Epithelial cell of proximal tubule (primary cell): ENCODE data around the gene BAIAP2. TPM values are rescaled to one million over a fixed set of nuclear protein-coding genes. Genes with fewer than 3 reads are reported as not detected.

Source experiments
- DNase-seq: peaks from one replicate; pipeline ENCODE4 v3.0.0-alpha.2; 2011; ENCODE audit warnings: low read depth
- H3K4me3 ChIP-seq: 2 replicates; pipeline ENCODE4 v1.5.1; 2011; ENCODE audit warnings: low read depth, mild to moderate bottlenecking, low read length
- CTCF ChIP-seq: conservative IDR thresholded peaks from 2 replicates; pipeline ENCODE4 v1.5.1; 2012; ENCODE audit warnings: low read depth, mild to moderate bottlenecking, low read length
- total RNA-seq: library from RNA; depleted of rRNA; stranded (reverse); fragments of >200 nt; gene quantifications from 2 replicates; pipeline ENCODE4 v1.2.3, GENCODE V29; 2015

Gene BAIAP2
- total RNA-seq, 1 donor from 2014 or later: 44.0 TPM

- DNase-seq: no peak
- peak overlapping the region; percentile 40 for H3K4me3 ChIP-seq
- no peak for TF ChIP-seq CTCF
These were observed 4.0 kb upstream of the BAIAP2 start for GRCh38 chr17:81030741-81031565.

GRCh38 chr17:81031566-81032550 is 3.1 kb upstream of the BAIAP2 start:
- DNase-seq: no peak
- no peak for TF ChIP-seq CTCF
- H3K4me3 ChIP-seq: no peak overlapping the region

GRCh38 chr17:81032641-81033480 is 2.1 kb upstream of the BAIAP2 start:
- H3K4me3 ChIP-seq: no peak overlapping the region
- no peak for TF ChIP-seq CTCF
- DNase-seq: no peak

- H3K4me3 ChIP-seq: peak overlapping the region; percentile 94
- TF ChIP-seq CTCF: no peak
- no peak for DNase-seq
These were observed 1.3 kb upstream of the BAIAP2 start for GRCh38 chr17:81033535-81034167.

GRCh38 chr17:81034168-81034777 is 678 bp upstream of the BAIAP2 start:
- no peak for DNase-seq
- peak overlapping the region; percentile 94 for H3K4me3 ChIP-seq
- TF ChIP-seq CTCF: no peak
